ENCODE results near the gene HDAC5. TPM values are rescaled to one million over a fixed set of nuclear protein-coding genes. Genes with fewer than 3 reads are reported as not detected.
"Not testable (repeated sequence)": the region's sequence is repeated elsewhere in the genome, so short reads cannot be mapped to it uniquely, and the experiment has no call there.

HDAC5 gene
- total RNA-seq, 6 experiments from 2014 or later: 12.0 to 26.4 (median 15.5) TPM

GRCh38 chr17:44039829-44040635 lies 83.4 kb downstream of the HDAC5 start:
- no peaks in the 10 kb centered on the region for H3K27me3 ChIP-seq
- intact Hi-C loops (cut with DNase I): loop anchor here (10.0 kb wide), 1 partner anchor 95 kb away; the partner anchor contains the start of gene PPY (in 2 of the 2)
- 56% methylated on average over 3 of the region's 6 CpGs for WGBS (ENCODE audit: insufficient coverage, low coverage, low lambda C conversion rate, missing lambda C conversion rate)
- no peak for DNase-seq
- no peak for TF ChIP-seq CTCF (IDR thresholded peaks at IDR 0.05)
- TF ChIP-seq POLR2A (IDR thresholded peaks at IDR 0.05): no peak
- ATAC-seq: no peak
- no peaks in the 10 kb centered on the region for H3K9me3 ChIP-seq
- H3K4me1 ChIP-seq: peaks cover 0 to 10% (median 0%) of the 10 kb centered on the region in 4 donors
- peaks cover 0 to 21% (median 11%) of the 10 kb centered on the region in 4 donors for H3K36me3 ChIP-seq
- H3K4me3 ChIP-seq: no peak overlapping the region
- H3K27ac ChIP-seq: no peak overlapping the region

- Histone ChIP-seq H3K36me3 (peaks cover 0 to 21% (median 11%) of the 10 kb centered on the region in 4 donors), H3K27me3 (no peaks in the 10 kb centered on the region), H3K27ac (no peak overlapping the region), H3K9me3 (no peaks in the 10 kb centered on the region), H3K4me1 (peaks cover 0 to 10% (median 0%) of the 10 kb centered on the region in 4 donors), H3K4me3 (no peak overlapping the region)
- intact Hi-C loops (cut with DNase I): no loop called here
- WGBS (ENCODE audit: insufficient coverage, low coverage, low lambda C conversion rate, missing lambda C conversion rate): 40% methylated on average over 3 of the region's 3 CpGs
- ATAC-seq: peak; percentile 48 to 71 (median 63)
- TF ChIP-seq POLR2A (IDR thresholded peaks at IDR 0.05) (no peak), CTCF (IDR thresholded peaks at IDR 0.05) (no peak)
- DNase-seq: peak in 2 of 3 donors; percentile 44 to 75
Observed at GRCh38 chr17:44038604-44039011, 84.8 kb downstream of the HDAC5 start.

GRCh38 chr17:44037471-44037870 lies 86.0 kb downstream of the HDAC5 start:
- ATAC-seq (no peak), DNase-seq (no peak)
- intact Hi-C loops (cut with DNase I): no loop called here
- TF ChIP-seq CTCF (IDR thresholded peaks at IDR 0.05): no peak
- TF ChIP-seq POLR2A (IDR thresholded peaks at IDR 0.05): no peak
- 100% methylated on average over 2 of the region's 2 CpGs for whole genome bisulfite sequencing (ENCODE audit: insufficient coverage, low coverage, low lambda C conversion rate, missing lambda C conversion rate)
- H3K27ac ChIP-seq: no peak overlapping the region
- no peaks in the 10 kb centered on the region for H3K27me3 ChIP-seq
- H3K9me3 ChIP-seq: no peaks in the 10 kb centered on the region
- peaks cover 0 to 25% (median 14%) of the 10 kb centered on the region in 4 donors for H3K36me3 ChIP-seq
- H3K4me3 ChIP-seq: no peak overlapping the region
- peaks cover 0 to 10% (median 0%) of the 10 kb centered on the region in 4 donors for H3K4me1 ChIP-seq

- Histone ChIP-seq H3K4me1 (peaks cover 0 to 10% (median 0%) of the 10 kb centered on the region in 4 donors), H3K36me3 (peaks cover 0 to 26% (median 14%) of the 10 kb centered on the region in 4 donors)
- not testable (repeated sequence) for DNase-seq, H3K27ac ChIP-seq, H3K27me3 ChIP-seq, H3K9me3 ChIP-seq, H3K4me3 ChIP-seq
- no CpG with 5 or more reads among the region's 3 CpGs for WGBS (ENCODE audit: insufficient coverage, low coverage, low lambda C conversion rate, missing lambda C conversion rate)
- ATAC-seq: peak in 1 of 4 donors; percentile 27
- intact Hi-C loops (cut with DNase I): loop anchor here in 1 of 2 donors (5.0 kb wide), 1 partner anchor 37 kb away; no protein-coding TSS in a partner anchor
Observed at GRCh38 chr17:44034688-44035087, 88.8 kb downstream of the HDAC5 start.

- no peaks in the 10 kb centered on the region for H3K27me3 ChIP-seq
- intact Hi-C loops (cut with DNase I): loop anchor here in 1 of 2 donors (5.0 kb wide), 1 partner anchor 37 kb away; no protein-coding TSS in a partner anchor
- peaks cover 0 to 9% (median 0%) of the 10 kb centered on the region in 4 donors for H3K4me1 ChIP-seq
- peaks cover 0 to 26% (median 14%) of the 10 kb centered on the region in 4 donors for H3K36me3 ChIP-seq
- no peak for DNase-seq
- no peak overlapping the region for H3K4me3 ChIP-seq
- TF ChIP-seq POLR2A (IDR thresholded peaks at IDR 0.05): no peak
- no peak for TF ChIP-seq CTCF (IDR thresholded peaks at IDR 0.05)
- H3K27ac ChIP-seq: no peak overlapping the region
- no peaks in the 10 kb centered on the region for H3K9me3 ChIP-seq
- 87% methylated on average over 3 of the region's 3 CpGs for WGBS (ENCODE audit: insufficient coverage, low coverage, low lambda C conversion rate, missing lambda C conversion rate)
- no peak for ATAC-seq
Observed at GRCh38 chr17:44033861-44034408, 89.5 kb downstream of the HDAC5 start.

Measured in right lobe of liver (tissue), 6 donors.